HG02623 (cell line): ENCODE measurements around the gene SCG3.

Experiments used
- ATAC-seq: cut with Tn5 transposase; IDR thresholded peaks from one replicate; pipeline ENCODE4 v1.9.1; 2021; ENCODE audit warnings: moderate library complexity; ENCODE audit not compliant: unreplicated experiment

The SCG3 gene

GRCh38 chr15:51677452-51677851 is 3.9 kb upstream of the SCG3 start:
- ATAC-seq = no peak

GRCh38 chr15:51678096-51678495 is 3.2 kb upstream of the SCG3 start:
- ATAC-seq = no peak

GRCh38 chr15:51680321-51680720 is 982 bp upstream of the SCG3 start:
- no peak for ATAC-seq

GRCh38 chr15:51687565-51687964 is 6.3 kb downstream of the SCG3 start:
- ATAC-seq = no peak

GRCh38 chr15:51688863-51689262 is 7.6 kb downstream of the SCG3 start:
- ATAC-seq = no peak

GRCh38 chr15:51692154-51692553 is 10.9 kb downstream of the SCG3 start:
- ATAC-seq = no peak

GRCh38 chr15:51696566-51696965 is 15.3 kb downstream of the SCG3 start:
- ATAC-seq = no peak

GRCh38 chr15:51697163-51697562 is 15.9 kb downstream of the SCG3 start:
- no peak for ATAC-seq

GRCh38 chr15:51699373-51699772 is 18.1 kb downstream of the SCG3 start:
- ATAC-seq = no peak

GRCh38 chr15:51702710-51703109 is 21.4 kb downstream of the SCG3 start:
- no peak for ATAC-seq

- no peak for ATAC-seq
These were observed 25.0 kb downstream of the SCG3 start for GRCh38 chr15:51706291-51706690.

- ATAC-seq = no peak
These were observed 25.8 kb downstream of the SCG3 start for GRCh38 chr15:51706926-51707608.

- ATAC-seq = no peak
These were observed 26.7 kb downstream of the SCG3 start for GRCh38 chr15:51708013-51708412.

GRCh38 chr15:51709031-51709430 is 27.7 kb downstream of the SCG3 start:
- ATAC-seq = no peak

- ATAC-seq = no peak
These were observed 32.9 kb downstream of the SCG3 start for GRCh38 chr15:51714162-51714561.

- ATAC-seq = no peak
These were observed 33.6 kb downstream of the SCG3 start for GRCh38 chr15:51714911-51715310.

GRCh38 chr15:51718219-51718618 is 36.9 kb downstream of the SCG3 start:
- ATAC-seq = no peak

GRCh38 chr15:51718746-51719145 is 37.4 kb downstream of the SCG3 start:
- no peak for ATAC-seq

- ATAC-seq = no peak
These were observed 39.1 kb downstream of the SCG3 start for GRCh38 chr15:51720201-51720995.

- ATAC-seq = no peak
These were observed 40.1 kb downstream of the SCG3 start for GRCh38 chr15:51721199-51721960.

- ATAC-seq = no peak
These were observed 42.9 kb downstream of the SCG3 start for GRCh38 chr15:51724199-51724598.

- no peak for ATAC-seq
These were observed 43.4 kb downstream of the SCG3 start for GRCh38 chr15:51724673-51725072.
